GM04503 (cell line): ENCODE measurements around the gene LEUTX.
A peak's percentile ranks its signal among the peaks of the same experiment; 100 is the strongest.

ENCODE experiments used
- DNase-seq: peaks from one replicate; pipeline ENCODE4 v3.0.0-alpha.2; 2012; ENCODE audit warnings: low read depth

LEUTX gene

GRCh38 chr19:39824143-39825092, 45.8 kb downstream of the LEUTX start:
- peak; percentile 77 for DNase-seq

- DNase-seq, result no peak
Measured at GRCh38 chr19:39825093-39825463, 46.4 kb downstream of the LEUTX start.

- no peak for DNase-seq
Measured at GRCh38 chr19:39825531-39826076, 47.0 kb downstream of the LEUTX start.

GRCh38 chr19:39826311-39826945, 47.8 kb downstream of the LEUTX start:
- DNase-seq, result no peak

- DNase-seq, result no peak
Measured at GRCh38 chr19:39827216-39827615, 48.6 kb downstream of the LEUTX start.

GRCh38 chr19:39828015-39828653, 49.5 kb downstream of the LEUTX start:
- no peak for DNase-seq

GRCh38 chr19:39828654-39829032, 50.0 kb downstream of the LEUTX start:
- DNase-seq, result no peak

- DNase-seq, result no peak
Measured at GRCh38 chr19:39829702-39830275, 51.1 kb downstream of the LEUTX start.

GRCh38 chr19:39830406-39830805, 51.8 kb downstream of the LEUTX start:
- no peak for DNase-seq

- DNase-seq, result no peak
Measured at GRCh38 chr19:39830847-39831246, 52.2 kb downstream of the LEUTX start.

- no peak for DNase-seq
Measured at GRCh38 chr19:39831679-39832078, 53.0 kb downstream of the LEUTX start.

- DNase-seq, result no peak
Measured at GRCh38 chr19:39832341-39833083, 53.9 kb downstream of the LEUTX start.

- no peak for DNase-seq
Measured at GRCh38 chr19:39833160-39833463, 54.5 kb downstream of the LEUTX start.

- DNase-seq, result peak; percentile 76
Measured at GRCh38 chr19:39833464-39834286, 55.0 kb downstream of the LEUTX start, which contains the start of gene DYRK1B. Gene DYRK1B, minus strand, starts transcription at chr19:39834162. Its CDS starts 2,295 bp downstream, at chr19:39831867.

- no peak for DNase-seq
Measured at GRCh38 chr19:39834287-39834841, 55.7 kb downstream of the LEUTX start.
